SK-N-SH (cell line): ENCODE measurements around the gene TTC9C. TPM values are rescaled to one million over a fixed set of nuclear protein-coding genes. Genes with fewer than 3 reads are reported as not detected.
A peak's percentile ranks its signal among the peaks of the same experiment; 100 is the strongest.

Experiments used
- CTCF ChIA-PET: fragments of 300-600, 350-600 bp; formaldehyde crosslinking; extraction: SDS; loops from one replicate; lab custom pipeline; 2021; lab: Yijun Ruan, JAX
- POLR2A ChIA-PET: fragments of 350-600 bp; sonication (Branson Sonifier 250); formaldehyde crosslinking; extraction: SDS; loops from one replicate; lab custom pipeline; 2020; ENCODE audit warnings: antibody characterized with exemption, inconsistent platforms; lab: Yijun Ruan, JAX
- DNase-seq: peaks from one replicate; pipeline ENCODE4 v3.0.0; 2012
- H2AFZ ChIP-seq: fragments of 200-600 bp; sonication (generic); 2 replicates; pipeline ENCODE4 v1.8.1; 2016; ENCODE audit warnings: antibody characterized with exemption, mild to moderate bottlenecking, low read depth
- H3F3A ChIP-seq: fragments of 200-600 bp; sonication (generic); replicated peaks from 2 replicates; pipeline ENCODE3; 2016; ENCODE audit warnings: antibody characterized with exemption, mild to moderate bottlenecking; ENCODE audit not compliant: insufficient read depth
- H3K27ac ChIP-seq, 2 experiments: fragments of 200-500 bp in 1 of 2; fragments of 200-600 bp in 1 of 2; sonication (Bioruptor generic) in 1 of 2; sonication (generic), shearing (Covaris generic) in 1 of 2; 2 replicates each; pipeline versions ENCODE4 v1.5.1 to v1.6.1; 2014 to 2016; ENCODE audit warnings: low read depth in 2 of 2, inconsistent platforms in 1 of 2, low read length in 1 of 2, mild to moderate bottlenecking in 1 of 2, mixed read lengths in 1 of 2
- H3K27me3 ChIP-seq: fragments of 200-600 bp; sonication (generic), shearing (Covaris generic); 2 replicates; pipeline ENCODE4 v1.6.1; 2016; ENCODE audit warnings: mixed run types; ENCODE audit not compliant: insufficient read depth
- H3K36me3 ChIP-seq, 2 experiments: fragments of 200-500 bp in 1 of 2; fragments of 200-600 bp in 1 of 2; sonication (Bioruptor generic) in 1 of 2; sonication (generic) in 1 of 2; replicated peaks in 1 of 2; 2 replicates each; pipeline versions ENCODE3 to v1.5.1; 2014 to 2016; ENCODE audit warnings: low read length in 1 of 2, mild to moderate bottlenecking in 1 of 2; ENCODE audit not compliant: insufficient read depth in 2 of 2, control insufficient read depth in 1 of 2
- H3K4me1 ChIP-seq, 2 experiments: fragments of 200-500 bp in 1 of 2; fragments of 200-600 bp in 1 of 2; sonication (Bioruptor generic) in 1 of 2; sonication (generic), shearing (Covaris generic) in 1 of 2; 2 replicates each; pipeline versions ENCODE4 v1.5.1 to v1.6.1; 2014 to 2016; ENCODE audit warnings: low read depth in 1 of 2, low read length in 1 of 2, mixed run types in 1 of 2; ENCODE audit not compliant: insufficient read depth in 2 of 2, control insufficient read depth in 1 of 2
- H3K4me2 ChIP-seq: fragments of 200-600 bp; sonication (generic), shearing (Covaris generic); 2 replicates; pipeline ENCODE4 v1.6.1; 2017; ENCODE audit warnings: mixed run types
- H3K4me3 ChIP-seq, 2 experiments: fragments of 200-500 bp in 1 of 2; fragments of 200-600 bp in 1 of 2; sonication (Bioruptor generic) in 1 of 2; sonication (generic), shearing (Covaris generic) in 1 of 2; 2 replicates each; pipeline versions ENCODE4 v1.5.1 to v1.8.1; 2014 to 2016; ENCODE audit warnings: low read depth in 2 of 2, inconsistent platforms in 1 of 2, low read length in 1 of 2, mild to moderate bottlenecking in 1 of 2, mixed read lengths in 1 of 2, moderate library complexity in 1 of 2
- H3K79me2 ChIP-seq: fragments of 200-600 bp; sonication (generic); 2 replicates; pipeline ENCODE4 v1.8.1; 2017; ENCODE audit warnings: mild to moderate bottlenecking; ENCODE audit not compliant: insufficient read depth
- H3K9ac ChIP-seq: fragments of 200-600 bp; sonication (generic); 2 replicates; pipeline ENCODE4 v1.6.1; 2017; ENCODE audit warnings: mixed run types
- H3K9me2 ChIP-seq: fragments of 200-600 bp; sonication (generic); 2 replicates; pipeline ENCODE4 v1.6.1; 2017; ENCODE audit warnings: mixed run types
- H3K9me3 ChIP-seq: fragments of 200-600 bp; sonication (generic); 2 replicates; pipeline ENCODE4 v1.6.1; 2017; ENCODE audit warnings: mixed run types, mild to moderate bottlenecking, moderate library complexity
- H4K20me1 ChIP-seq: fragments of 200-600 bp; sonication (generic); 2 replicates; pipeline ENCODE4 v1.6.1; 2017; ENCODE audit warnings: mild to moderate bottlenecking, mixed run types; ENCODE audit not compliant: insufficient read depth
- CHD2 ChIP-seq: fragments of 150-350 bp; IDR thresholded peaks from 2 replicates; pipeline ENCODE4 v1.6.1; 2018; ENCODE audit warnings: low read length; ENCODE audit not compliant: partially characterized antibody
- EP300 ChIP-seq, 2 experiments: IDR thresholded peaks; 2 replicates each; pipeline versions ENCODE4 v1.4.0 to v1.6.1; 2012; ENCODE audit warnings: borderline replicate concordance in 1 of 2, low read depth in 1 of 2, low read length in 1 of 2
- EZH2phosphoT487 ChIP-seq: fragments of 200-600 bp; sonication (generic); IDR thresholded peaks from 2 replicates; pipeline ENCODE4 v1.6.1; 2017; ENCODE audit warnings: low read depth, mixed run types, mild to moderate bottlenecking, antibody characterized with exemption, moderate library complexity, borderline replicate concordance
- FOSL2 ChIP-seq: IDR thresholded peaks from 2 replicates; pipeline ENCODE4 v1.4.0; 2012; ENCODE audit warnings: low read depth, mild to moderate bottlenecking, moderate library complexity, borderline replicate concordance
- IRF3 ChIP-seq: fragments of 150-350 bp; IDR thresholded peaks from 2 replicates; pipeline ENCODE4 v1.6.1; 2016; ENCODE audit warnings: mild to moderate bottlenecking, low read depth, low read length
- MXI1 ChIP-seq: IDR thresholded peaks from 2 replicates; pipeline ENCODE4 v1.6.1; 2012; ENCODE audit warnings: mild to moderate bottlenecking, low read depth, low read length, improper control_type of control experiment
- PBX3 ChIP-seq: IDR thresholded peaks from 2 replicates; pipeline ENCODE4; 2012
- POLR2AphosphoS5 ChIP-seq: IDR thresholded peaks from 2 replicates; pipeline ENCODE4 v1.6.1; 2012; ENCODE audit warnings: low read depth, low read length
- RCOR1 ChIP-seq: fragments of 150-350 bp; IDR thresholded peaks from 2 replicates; pipeline ENCODE4 v1.6.1; 2017; ENCODE audit warnings: antibody characterized with exemption, low read length
- REST ChIP-seq: IDR thresholded peaks from 2 replicates; pipeline ENCODE4 v1.6.1; 2012; ENCODE audit warnings: mild to moderate bottlenecking, low read depth, low read length, moderate library complexity
- ZBTB33 ChIP-seq: IDR thresholded peaks from 2 replicates; pipeline ENCODE4 v1.4.0; 2012; ENCODE audit warnings: low read depth, borderline replicate concordance
- WGBS: methylation state at CpG from one replicate; pipeline ENCODE4 v1.1.6; 2017; ENCODE audit warnings: low lambda C conversion rate; 5-methylcytosine and 5-hydroxymethylcytosine counted together
- polyA plus RNA-seq, 3 experiments: library from polyadenylated mRNA; depleted of rRNA; stranded (reverse); fragments of >200 nt; gene quantifications; 2 replicates each; pipeline ENCODE4 v1.2.3, GENCODE V29; 2012

The TTC9C gene
- polyA plus RNA-seq, 1 of the 3 experiments (the other 2 are of a cell fraction), result 31.3 TPM

- no peaks in the 10 kb centered on the region for H3K9me2 ChIP-seq
- peak overlapping the region; percentile 64; the same call in 1 of the 2 replicates for H2AFZ ChIP-seq
- H3K4me2 ChIP-seq, result peak overlapping the region; percentile 73
- H3K27me3 ChIP-seq, result no peaks in the 10 kb centered on the region
- peak overlapping the region; percentile 84 to 89 for H3K27ac ChIP-seq
- peaks cover 12% of the 10 kb centered on the region; the same call in 1 of the 2 replicates for H3K79me2 ChIP-seq
- H4K20me1 ChIP-seq, result no peaks in the 10 kb centered on the region
- TF ChIP-seq POLR2AphosphoS5 (0 out of 2 replicates have a peak, but pooled peaks have one; percentile 1), MXI1 (no peak), FOSL2 (no peak), REST (no peak), ZBTB33 (no peak)
- 86% methylated on average over 8 of the region's 8 CpGs for WGBS
- H3K4me3 ChIP-seq, result no peak overlapping the region; a peak in 1 of 4 replicates
- no peak overlapping the region for H3K9ac ChIP-seq
- H3K36me3 ChIP-seq, result peaks cover 16 to 19% of the 10 kb centered on the region in 2 experiments
- peaks cover 22 to 45% of the 10 kb centered on the region in 2 experiments; a peak in 3 of 4 replicates for H3K4me1 ChIP-seq
- H3K9me3 ChIP-seq, result no peaks in the 10 kb centered on the region
- POLR2A ChIA-PET, result interaction anchor here (0.5 to 3.3 kb wide), 9 partner anchors 18 to 135 kb away, joined by 3 to 26 read pairs (median 5); partner anchors contain the start of genes C11orf98, CSKMT, HNRNPUL2 and INTS5
- peaks cover 36% of the 10 kb centered on the region for H3F3A ChIP-seq
- DNase-seq, result no peak
- CTCF ChIA-PET, result interaction anchor here (1.1 to 6.6 kb wide), 8 partner anchors 12 to 164 kb away, joined by 3 to 48 read pairs (median 4); partner anchors contain the start of genes HNRNPUL2 and TMEM179B
Observed at GRCh38 chr11:62706850-62707247, 21.4 kb upstream of the TTC9C start.

GRCh38 chr11:62707277-62707861, 20.9 kb upstream of the TTC9C start, which contains the start of the genes BSCL2 and GNG3:
Gene BSCL2, minus strand, starts transcription at chr11:62707424. Its CDS starts 229 bp downstream, at chr11:62707195.
Gene GNG3, plus strand, starts transcription at chr11:62707676. Its CDS starts 620 bp downstream, at chr11:62708296.
- Histone ChIP-seq H3K4me1 (peaks cover 22 to 45% of the 10 kb centered on the region in 2 experiments; a peak in 3 of 4 replicates), H2AFZ (peak within 1 kb of the TSS; percentile 64; the same call in 1 of the 2 replicates), H3F3A (peaks cover 39% of the 10 kb centered on the region), H3K36me3 (peaks cover 18 to 23% of the 10 kb centered on the region in 2 experiments), H3K4me2 (peak within 1 kb of the TSS; percentile 81), H3K27ac (peak within 1 kb of the TSS; percentile 84 to 89), H3K79me2 (peaks cover 12% of the 10 kb centered on the region; the same call in 1 of the 2 replicates), H3K4me3 (peak within 1 kb of the TSS; percentile 48 to 67), H3K9me3 (no peaks in the 10 kb centered on the region), H3K9me2 (no peaks in the 10 kb centered on the region), H3K9ac (no peak within 1 kb of the TSS), H3K27me3 (no peaks in the 10 kb centered on the region), H4K20me1 (no peaks in the 10 kb centered on the region)
- DNase-seq, result peak; percentile 39
- 93% methylated on average over 9 of the region's 10 CpGs for WGBS
- CTCF ChIA-PET, result interaction anchor here (1.3 to 6.6 kb wide), 5 partner anchors 13 to 119 kb away, joined by 3 to 48 read pairs (median 5); partner anchors contain the start of gene HNRNPUL2
- POLR2A ChIA-PET, result interaction anchor here (0.6 to 3.3 kb wide), 8 partner anchors 22 to 997 kb away, joined by 3 to 26 read pairs (median 6); partner anchors contain the start of genes C11orf98, CSKMT, TUT1 and ZBTB3
- TF ChIP-seq EZH2phosphoT487 (no peak), PBX3 (no peak), POLR2AphosphoS5 (no peak), REST (no peak), IRF3 (no peak), EP300 (IDR thresholded peaks at IDR 0.05; ENCODE audit: borderline replicate concordance in 1 of 2, low read depth in 1 of 2, low read length in 1 of 2) (no peak), CHD2 (no peak), RCOR1 (no peak)
